H1 (cell line): ENCODE measurements around the gene NT5E. TPM values are rescaled to one million over a fixed set of nuclear protein-coding genes. Genes with fewer than 3 reads are reported as not detected.

Experiments used
- CTCF ChIA-PET: fragments of 300-600 bp; sonication (Branson Sonifier 250); formaldehyde crosslinking; loops from one replicate; lab custom pipeline; 2021; ENCODE audit not compliant: partially characterized antibody; lab: Charles Lee
- POLR2A ChIA-PET: fragments of 300-600 bp; sonication (Branson Sonifier 250); formaldehyde crosslinking; loops from one replicate; lab custom pipeline; 2021; ENCODE audit warnings: inconsistent platforms; ENCODE audit not compliant: partially characterized antibody; lab: Charles Lee
- DNase-seq, 2 experiments: peaks; one replicate each; pipeline versions ENCODE4 v3.0.0 to v3.0.0-alpha.2; 2010 to 2022; ENCODE audit warnings: low spot score in 2 of 2, low read depth in 1 of 2, mixed read lengths in 1 of 2
- FAIRE-seq: peaks from 2 replicates; lab custom pipeline; 2011; peaks lifted over from hg19 to GRCh38; lab: Jason Lieb, UNC
- H2AFZ ChIP-seq: 2 replicates; pipeline ENCODE4 v1.8.1; 2012; ENCODE audit warnings: low read length, inconsistent platforms
- H2AK5ac ChIP-seq: 2 replicates; pipeline ENCODE4 v1.6.1; 2013; ENCODE audit warnings: low read depth, low read length
- H2BK120ac ChIP-seq: replicated peaks from 2 replicates; pipeline ENCODE3; 2013; ENCODE audit warnings: low read depth, low read length, inconsistent platforms
- H2BK12ac ChIP-seq: 2 replicates; pipeline ENCODE4 v1.6.1; 2013; ENCODE audit warnings: low read depth, low read length
- H2BK15ac ChIP-seq: 2 replicates; pipeline ENCODE4 v1.6.1; 2013; ENCODE audit warnings: low read length
- H2BK20ac ChIP-seq: 2 replicates; pipeline ENCODE4 v1.6.1; 2013; ENCODE audit warnings: low read length
- H2BK5ac ChIP-seq: 2 replicates; pipeline ENCODE4 v1.6.1; 2013; ENCODE audit warnings: low read depth, low read length
- H3K14ac ChIP-seq: 2 replicates; pipeline ENCODE4 v1.6.1; 2013; ENCODE audit warnings: inconsistent platforms; ENCODE audit not compliant: insufficient read length
- H3K18ac ChIP-seq: 2 replicates; pipeline ENCODE4 v1.6.1; 2013; ENCODE audit warnings: low read length; ENCODE audit errors: extremely low read depth
- H3K23ac ChIP-seq: 2 replicates; pipeline ENCODE4 v1.6.1; 2013; ENCODE audit warnings: inconsistent platforms; ENCODE audit not compliant: insufficient read length
- H3K23me2 ChIP-seq: 2 replicates; pipeline ENCODE4 v1.6.1; 2013; ENCODE audit warnings: low read depth, low read length
- H3K27ac ChIP-seq: 2 replicates; pipeline ENCODE4 v1.6.1; 2011; ENCODE audit warnings: low read depth, low read length, inconsistent platforms
- H3K27me3 ChIP-seq, 4 experiments: replicated peaks in 1 of 4; 1 replicate in 1 of 4; 2 replicates in 3 of 4; pipeline versions ENCODE4 v1.6.1 to v1.8.1; 2011 to 2013; ENCODE audit warnings: low read length in 3 of 4, mild to moderate bottlenecking in 3 of 4, inconsistent platforms in 2 of 4, mixed read lengths in 2 of 4, moderate library complexity in 1 of 4; ENCODE audit not compliant: control insufficient read depth in 3 of 4, insufficient read depth in 3 of 4; ENCODE audit errors: extremely low read depth in 1 of 4
- H3K36me3 ChIP-seq, 4 experiments: 2 replicates each; pipeline versions ENCODE4 v1.6.1 to v1.8.1; 2011 to 2013; ENCODE audit warnings: mild to moderate bottlenecking in 4 of 4, low read length in 3 of 4, moderate library complexity in 2 of 4, control low read depth in 1 of 4, inconsistent platforms in 1 of 4; ENCODE audit not compliant: insufficient read depth in 4 of 4, control insufficient read depth in 2 of 4
- H3K4ac ChIP-seq: replicated peaks from 2 replicates; pipeline ENCODE3; 2013; ENCODE audit warnings: low read length, low read depth, mixed read lengths, inconsistent platforms; ENCODE audit not compliant: insufficient read length
- H3K4me1 ChIP-seq, 4 experiments: replicated peaks in 1 of 4; 1 replicate in 1 of 4; 2 replicates in 3 of 4; pipeline versions ENCODE4 v1.6.1 to v1.8.1; 2011 to 2013; ENCODE audit warnings: low read length in 3 of 4, inconsistent platforms in 2 of 4, mixed read lengths in 1 of 4; ENCODE audit not compliant: insufficient read depth in 4 of 4, control insufficient read depth in 3 of 4
- H3K4me2 ChIP-seq, 2 experiments: 2 replicates each; pipeline versions ENCODE4 v1.6.1 to v1.8.1; 2011 to 2013; ENCODE audit warnings: low read depth in 2 of 2, low read length in 2 of 2, control low read depth in 1 of 2, inconsistent platforms in 1 of 2, mild to moderate bottlenecking in 1 of 2; ENCODE audit not compliant: insufficient read depth in 1 of 2
- H3K4me3 ChIP-seq, 4 experiments: fragments of 200-600, 300-600 bp in 1 of 4; sonication (generic), shearing (Covaris generic), sonication (Bioruptor Twin) in 1 of 4; 2 replicates each; pipeline versions ENCODE4 v1.5.1 to v1.8.1; 2011 to 2016; ENCODE audit warnings: low read length in 4 of 4, low read depth in 3 of 4, control low read depth in 2 of 4, inconsistent platforms in 2 of 4, mild to moderate bottlenecking in 2 of 4, mixed read lengths in 1 of 4, moderate library complexity in 1 of 4; ENCODE audit not compliant: insufficient read depth in 2 of 4; ENCODE audit errors: extremely low read depth in 1 of 4
- H3K56ac ChIP-seq: replicated peaks from 2 replicates; pipeline ENCODE3; 2013; ENCODE audit warnings: low read depth, mild to moderate bottlenecking, mixed read lengths, low read length, inconsistent platforms; ENCODE audit not compliant: insufficient read length
- H3K79me1 ChIP-seq: 2 replicates; pipeline ENCODE4 v1.6.1; 2013; ENCODE audit warnings: low read depth, low read length, control low read depth
- H3K79me2 ChIP-seq, 2 experiments: 2 replicates each; pipeline versions ENCODE4 v1.6.1 to v1.8.1; 2012 to 2013; ENCODE audit warnings: low read length in 2 of 2, mild to moderate bottlenecking in 2 of 2, inconsistent platforms in 1 of 2; ENCODE audit not compliant: insufficient read depth in 2 of 2, control insufficient read depth in 1 of 2
- H3K9ac ChIP-seq, 4 experiments: replicated peaks in 1 of 4; 1 replicate in 1 of 4; 2 replicates in 3 of 4; pipeline versions ENCODE4 v1.6.1 to v1.8.1; 2011 to 2013; ENCODE audit warnings: low read depth in 3 of 4, low read length in 3 of 4, control low read depth in 2 of 4, mild to moderate bottlenecking in 2 of 4, moderate library complexity in 2 of 4, inconsistent platforms in 1 of 4; ENCODE audit errors: extremely low read depth in 1 of 4
- H3K9me3 ChIP-seq, 2 experiments: 2 replicates each; pipeline versions ENCODE4 v1.6.1 to v1.8.1; 2012 to 2013; ENCODE audit warnings: mild to moderate bottlenecking in 2 of 2, moderate library complexity in 2 of 2, control low read depth in 1 of 2, inconsistent platforms in 1 of 2, low read depth in 1 of 2, low read length in 1 of 2, mixed read lengths in 1 of 2; ENCODE audit not compliant: insufficient read depth in 2 of 2
- H4K20me1 ChIP-seq, 2 experiments: replicated peaks in 1 of 2; 2 replicates each; pipeline versions ENCODE3 to v1.8.1; 2011 to 2013; ENCODE audit warnings: inconsistent platforms in 2 of 2, low read length in 2 of 2, mild to moderate bottlenecking in 1 of 2; ENCODE audit not compliant: insufficient read depth in 2 of 2, control insufficient read depth in 1 of 2
- H4K5ac ChIP-seq: 2 replicates; pipeline ENCODE4 v1.6.1; 2013; ENCODE audit warnings: low read length, low read depth, mixed read lengths, inconsistent platforms; ENCODE audit not compliant: insufficient read length
- H4K8ac ChIP-seq: 2 replicates; pipeline ENCODE4 v1.8.0; 2013; ENCODE audit warnings: mild to moderate bottlenecking, moderate library complexity, low read length, inconsistent platforms; ENCODE audit not compliant: insufficient read depth; ENCODE audit errors: extremely low read depth
- H4K91ac ChIP-seq: replicated peaks from 2 replicates; pipeline ENCODE3; 2013; ENCODE audit warnings: low read length, mixed read lengths, inconsistent platforms; ENCODE audit not compliant: insufficient read length
- CBX8 ChIP-seq: fragments of 300-800, 300-1000 bp; sonication (generic); IDR thresholded peaks from 2 replicates; pipeline ENCODE4 v1.7.1; 2016; ENCODE audit warnings: low read depth, low read length, borderline replicate concordance
- CHD2 ChIP-seq: IDR thresholded peaks from 2 replicates; pipeline ENCODE4 v1.6.1; 2012; ENCODE audit warnings: low read length, improper control_type of control experiment
- FOSL1 ChIP-seq: IDR thresholded peaks from 2 replicates; pipeline ENCODE4 v1.6.1; 2011; ENCODE audit warnings: mild to moderate bottlenecking, low read depth, low read length, moderate library complexity; ENCODE audit not compliant: insufficient read depth
- KDM1A ChIP-seq: fragments of 200-600, 300-600 bp; sonication (generic); IDR thresholded peaks from 2 replicates; pipeline ENCODE4 v1.7.1; 2016; ENCODE audit warnings: mild to moderate bottlenecking, low read length, borderline replicate concordance
- KDM5A ChIP-seq: fragments of 200-600 bp; IDR thresholded peaks from 2 replicates; pipeline ENCODE4 v1.7.1; 2012; ENCODE audit warnings: mild to moderate bottlenecking, low read length, inconsistent platforms, mixed read lengths
- NANOG ChIP-seq: IDR thresholded peaks from 2 replicates; pipeline ENCODE4 v1.6.1; 2011; ENCODE audit warnings: low read length, low read depth, mild to moderate bottlenecking, inconsistent platforms; ENCODE audit not compliant: insufficient read depth, poor library complexity, severe bottlenecking
- SAP30 ChIP-seq: fragments of 300-600 bp; sonication (generic); IDR thresholded peaks from 2 replicates; pipeline ENCODE4 v1.7.1; 2012; ENCODE audit warnings: low read length, moderate library complexity, mild to moderate bottlenecking, inconsistent platforms; ENCODE audit not compliant: insufficient read depth, insufficient replicate concordance
- WGBS, 2 experiments: shearing (Covaris generic) in 1 of 2; methylation state at CpG; one replicate each; pipeline versions ENCODE4 v1.1.6 to v1.1.7; 2013 to 2015; ENCODE audit warnings: low lambda C conversion rate in 2 of 2, mixed read lengths in 2 of 2, inconsistent platforms in 1 of 2, low coverage in 1 of 2, missing lambda C conversion rate in 1 of 2; ENCODE audit not compliant: insufficient replicate concordance in 2 of 2, insufficient coverage in 1 of 2, insufficient read length in 1 of 2; ENCODE audit errors: extremely low coverage in 1 of 2, missing lambda C conversion rate in 1 of 2; 5-methylcytosine and 5-hydroxymethylcytosine counted together
- polyA plus RNA-seq, 7 experiments: library from polyadenylated mRNA; depleted of rRNA in 3 of 7; stranded (reverse) in 5 of 7; unstranded in 2 of 7; fragments of >200 nt in 5 of 7; fragments of 200-250 nt in 2 of 7; gene quantifications; 1 replicate in 5 of 7; 2 replicates in 1 of 7; 4 replicates in 1 of 7; pipeline versions ENCODE4 v1.2.1 to v1.2.3, GENCODE V29; 2011 to 2013; ENCODE audit warnings: missing spikeins in 2 of 7, mixed read lengths in 2 of 7
- total RNA-seq: library from RNA; stranded (reverse); fragmentation: NEBNext Ultra II Directional; extraction: Animal tissue kit (Norgen Biotek cat#: 25700); gene quantifications from 2 replicates; pipeline ENCODE4 v1.2.1, GENCODE V29; 2021
- TF ChIP-seq, protein P1 (sequence below), 3 experiments: IDR thresholded peaks; 1 replicate in 2 of 3; 2 replicates in 1 of 3; pipeline versions ENCODE4 v1.5.1 to v1.6.1; 2011; ENCODE audit warnings: low read length in 3 of 3, mild to moderate bottlenecking in 3 of 3, inconsistent platforms in 2 of 3, low read depth in 1 of 3, moderate library complexity in 1 of 3; ENCODE audit not compliant: insufficient read depth in 1 of 3; ENCODE audit errors: control extremely low read depth in 1 of 3
- TF ChIP-seq, protein P2 (sequence below): IDR thresholded peaks from 2 replicates; pipeline ENCODE4 v1.6.1; 2011; ENCODE audit warnings: low read depth, mild to moderate bottlenecking, low read length; ENCODE audit not compliant: insufficient read depth

The NT5E gene
- total and polyA plus RNA-seq, 2 of the 8 experiments (the other 6 are each of a cell fraction or from before 2014, with no cell fraction given): 0.74 to 1.5 TPM

DNA sequence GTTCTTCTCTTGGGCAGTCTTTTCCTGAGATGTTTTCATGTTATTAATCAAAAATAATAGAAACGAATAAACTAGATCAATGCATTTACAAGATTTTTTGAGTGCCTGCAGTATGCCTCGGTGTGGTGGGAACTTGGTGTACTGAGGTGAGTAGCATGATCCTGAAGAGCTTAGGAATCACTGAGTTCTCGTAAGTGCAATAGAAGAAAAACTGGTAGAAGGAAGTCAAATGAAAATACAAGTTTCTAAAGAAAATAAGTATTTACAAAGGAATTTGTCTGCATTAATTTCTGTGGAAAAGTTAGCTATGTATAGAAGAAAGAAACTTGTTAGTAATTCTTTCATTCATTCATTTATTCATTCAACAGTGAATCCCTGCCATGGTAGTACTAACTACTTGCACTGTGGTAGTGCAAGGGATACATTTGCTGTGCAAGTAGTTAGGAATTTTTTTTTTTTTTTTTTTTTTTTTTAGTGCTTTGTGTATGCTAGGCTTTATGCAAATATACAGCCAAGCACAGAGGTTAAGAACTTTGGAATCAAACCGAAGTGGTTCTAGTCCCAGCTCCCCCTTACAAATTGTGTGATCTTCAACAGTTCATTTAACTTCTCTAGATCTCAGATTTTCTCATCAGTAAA is 13.9 kb downstream of the NT5E start:
- H2AFZ ChIP-seq: no peak overlapping the region
- H3K36me3 ChIP-seq: no peaks in the 10 kb centered on the region
- H3K18ac ChIP-seq: no peak overlapping the region
- no peaks in the 10 kb centered on the region for H3K27me3 ChIP-seq
- no peak overlapping the region for H3K4me2 ChIP-seq
- no peaks in the 10 kb centered on the region for H3K79me2 ChIP-seq
- no peaks in the 10 kb centered on the region for H4K20me1 ChIP-seq
- no peaks in the 10 kb centered on the region for H3K23me2 ChIP-seq
- no peak overlapping the region for H3K14ac ChIP-seq
- no peak overlapping the region for H3K4ac ChIP-seq
- DNase-seq (no peak), FAIRE-seq (no peak)
- ChIA-PET CTCF (interaction anchor here (1.6 to 10.5 kb wide), 5 partner anchors 11 to 81 kb away, joined by 3 to 99 read pairs (median 10); partner anchors contain the start of gene NT5E), POLR2A (no interaction called here)
- H3K23ac ChIP-seq: no peak overlapping the region
- no peak overlapping the region for H2BK15ac ChIP-seq
- 88% methylated on average over 4 of the region's 4 CpGs; no CpG with 5 or more reads in 1 of the 2 experiments for WGBS, 2 experiments
- H4K8ac ChIP-seq: no peak overlapping the region
- H3K79me1 ChIP-seq: no peaks in the 10 kb centered on the region
- no peak overlapping the region for H3K4me3 ChIP-seq
- no peak overlapping the region for H2BK120ac ChIP-seq
- H2BK20ac ChIP-seq: no peak overlapping the region
- no peak overlapping the region for H2BK12ac ChIP-seq
- H4K91ac ChIP-seq: no peak overlapping the region
- H2BK5ac ChIP-seq: no peak overlapping the region
- no peak overlapping the region for H3K9ac ChIP-seq
- H3K56ac ChIP-seq: no peak overlapping the region
- H3K27ac ChIP-seq: no peak overlapping the region
- H3K9me3 ChIP-seq: no peaks in the 10 kb centered on the region
- H2AK5ac ChIP-seq: no peak overlapping the region
- no peak overlapping the region for H4K5ac ChIP-seq
- H3K4me1 ChIP-seq: peaks cover 0 to 8% (median 2%) of the 10 kb centered on the region in 4 experiments; a peak in 4 of 7 replicates
- TF ChIP-seq KDM5A (no peak), KDM1A (no peak), NANOG (no peak), CHD2 (no peak), CBX8 (no peak), FOSL1 (no peak), SAP30 (no peak)
- TF ChIP-seq, protein P1, sequence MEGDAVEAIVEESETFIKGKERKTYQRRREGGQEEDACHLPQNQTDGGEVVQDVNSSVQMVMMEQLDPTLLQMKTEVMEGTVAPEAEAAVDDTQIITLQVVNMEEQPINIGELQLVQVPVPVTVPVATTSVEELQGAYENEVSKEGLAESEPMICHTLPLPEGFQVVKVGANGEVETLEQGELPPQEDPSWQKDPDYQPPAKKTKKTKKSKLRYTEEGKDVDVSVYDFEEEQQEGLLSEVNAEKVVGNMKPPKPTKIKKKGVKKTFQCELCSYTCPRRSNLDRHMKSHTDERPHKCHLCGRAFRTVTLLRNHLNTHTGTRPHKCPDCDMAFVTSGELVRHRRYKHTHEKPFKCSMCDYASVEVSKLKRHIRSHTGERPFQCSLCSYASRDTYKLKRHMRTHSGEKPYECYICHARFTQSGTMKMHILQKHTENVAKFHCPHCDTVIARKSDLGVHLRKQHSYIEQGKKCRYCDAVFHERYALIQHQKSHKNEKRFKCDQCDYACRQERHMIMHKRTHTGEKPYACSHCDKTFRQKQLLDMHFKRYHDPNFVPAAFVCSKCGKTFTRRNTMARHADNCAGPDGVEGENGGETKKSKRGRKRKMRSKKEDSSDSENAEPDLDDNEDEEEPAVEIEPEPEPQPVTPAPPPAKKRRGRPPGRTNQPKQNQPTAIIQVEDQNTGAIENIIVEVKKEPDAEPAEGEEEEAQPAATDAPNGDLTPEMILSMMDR (IDR thresholded peaks at IDR 0.05; ENCODE audit: control extremely low read depth in 1 of 3, insufficient read depth in 1 of 3, low read depth in 1 of 3, low read length in 3 of 3): no peak
- TF ChIP-seq, protein P2, sequence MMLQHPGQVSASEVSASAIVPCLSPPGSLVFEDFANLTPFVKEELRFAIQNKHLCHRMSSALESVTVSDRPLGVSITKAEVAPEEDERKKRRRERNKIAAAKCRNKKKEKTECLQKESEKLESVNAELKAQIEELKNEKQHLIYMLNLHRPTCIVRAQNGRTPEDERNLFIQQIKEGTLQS: no peak
